K562 (cell line): ENCODE measurements around the gene CHAC1. TPM values are rescaled to one million over a fixed set of nuclear protein-coding genes. Genes with fewer than 3 reads are reported as not detected.

Experiments
- ATAC-seq: fragments of 200-7000 bp; cut with Tn5 transposase; 3 replicates; pipeline ENCODE4 v1.9.1; 2020; ENCODE audit warnings: moderate library complexity
- BruUV-seq: library from RNA; stranded (reverse); fragments of 400-500 nt; replicated peaks from 2 replicates; lab custom pipeline; 2021; lab: Mats Ljungman, UMichigan
- CTCF ChIA-PET: fragments of 300-600 bp; formaldehyde crosslinking; extraction: SDS; loops from one replicate; lab custom pipeline; 2021; ENCODE audit warnings: low intra/inter-chr PET ratio; lab: Yijun Ruan, JAX
- POLR2A ChIA-PET: fragments of 300-600, 350-650 bp; sonication (Branson Sonifier 250); formaldehyde crosslinking; extraction: SDS; loops from one replicate; lab custom pipeline; 2021; ENCODE audit warnings: antibody characterized with exemption, inconsistent platforms; lab: Yijun Ruan, JAX
- DNase-seq, 4 experiments: peaks; one replicate each; pipeline versions ENCODE4 v3.0.0 to v3.0.0-alpha.2; 2011 to 2018; ENCODE audit warnings: low spot score in 3 of 4, mixed read lengths in 3 of 4; ENCODE audit errors: extremely low read depth in 1 of 4
- FAIRE-seq: peaks from 2 replicates; lab custom pipeline; 2011; peaks lifted over from hg19 to GRCh38; lab: Jason Lieb, UNC
- H2AFZ ChIP-seq: 2 replicates; pipeline ENCODE4 v1.6.0; 2011; ENCODE audit warnings: low read depth, low read length, control low read depth, inconsistent platforms
- H3K27ac ChIP-seq: fragments of 200-600 bp; 3 replicates; pipeline ENCODE4 v1.8.0; 2011; ENCODE audit warnings: low read depth, mild to moderate bottlenecking, control low read depth, inconsistent platforms, low read length, moderate library complexity, mixed read lengths; ENCODE audit errors: extremely low read depth
- H3K27me3 ChIP-seq, 2 experiments: fragments of 300-600 bp in 1 of 2; 2 replicates in 1 of 2; 3 replicates in 1 of 2; pipeline versions ENCODE4 v1.6.0 to v1.8.0; 2011; ENCODE audit warnings: inconsistent platforms in 2 of 2, low read length in 2 of 2, mild to moderate bottlenecking in 1 of 2, mixed read lengths in 1 of 2, moderate library complexity in 1 of 2; ENCODE audit not compliant: control insufficient read depth in 2 of 2, insufficient read depth in 2 of 2
- H3K36me3 ChIP-seq: fragments of 300-600 bp; 3 replicates; pipeline ENCODE4 v1.8.0; 2011; ENCODE audit warnings: mild to moderate bottlenecking, low read length, inconsistent platforms; ENCODE audit not compliant: control insufficient read depth, insufficient read depth
- H3K4me1 ChIP-seq, 2 experiments: fragments of 200-600 bp in 1 of 2; replicated peaks in 1 of 2; 2 replicates in 1 of 2; 3 replicates in 1 of 2; pipeline versions ENCODE4 v1.5.1 to v1.8.0; 2011; ENCODE audit warnings: inconsistent platforms in 2 of 2, low read length in 2 of 2, mild to moderate bottlenecking in 1 of 2, mixed read lengths in 1 of 2, moderate library complexity in 1 of 2; ENCODE audit not compliant: control insufficient read depth in 2 of 2, insufficient read depth in 2 of 2
- H3K4me2 ChIP-seq: 2 replicates; pipeline ENCODE4 v1.6.1; 2011; ENCODE audit warnings: low read length, control low read depth, inconsistent platforms, mixed read lengths; ENCODE audit not compliant: insufficient read depth
- H3K4me3 ChIP-seq: fragments of 200-600 bp; sonication (generic), shearing (Covaris generic); 2 replicates; pipeline ENCODE4 v1.5.1; 2016; ENCODE audit warnings: control low read depth, inconsistent platforms
- H3K79me2 ChIP-seq: fragments of 200-600 bp; 3 replicates; pipeline ENCODE4 v1.8.0; 2011; ENCODE audit warnings: low read length, inconsistent platforms; ENCODE audit not compliant: control insufficient read depth, insufficient read depth
- H3K9ac ChIP-seq, 2 experiments: 2 replicates each; pipeline versions ENCODE4 v1.6.0 to v1.6.1; 2011; ENCODE audit warnings: low read depth in 2 of 2, low read length in 2 of 2, control low read depth in 1 of 2, inconsistent platforms in 1 of 2, mild to moderate bottlenecking in 1 of 2, mixed read lengths in 1 of 2; ENCODE audit not compliant: insufficient read depth in 1 of 2
- H3K9me1 ChIP-seq: one replicate; pipeline ENCODE4 v1.6.0; 2011; ENCODE audit warnings: inconsistent platforms, mild to moderate bottlenecking, low read length, moderate library complexity; ENCODE audit not compliant: control insufficient read depth, insufficient read depth
- H3K9me3 ChIP-seq: replicated peaks from 2 replicates; pipeline ENCODE4 v1.5.1; 2011; ENCODE audit warnings: low read depth, low read length, inconsistent platforms; ENCODE audit not compliant: control insufficient read depth, insufficient read depth
- H4K20me1 ChIP-seq: replicated peaks from 2 replicates; pipeline ENCODE4 v1.6.1; 2011; ENCODE audit warnings: low read length, inconsistent platforms, mixed read lengths; ENCODE audit not compliant: control insufficient read depth, insufficient read depth
- REST ChIP-seq, 2 experiments: fragments of 450-650 bp; formaldehyde crosslinking in 1 of 2; IDR thresholded peaks; 2 replicates each; pipeline versions ENCODE4 v1.4.0 to v1.6.1; 2014 to 2020; ENCODE audit warnings: mild to moderate bottlenecking in 2 of 2, borderline replicate concordance in 1 of 2, low read depth in 1 of 2
- ZBTB43 ChIP-seq: sonication (generic); formaldehyde crosslinking; IDR thresholded peaks from 2 replicates; pipeline ENCODE4 v1.8.0; 2023; ENCODE audit warnings: mild to moderate bottlenecking, missing genetic modification reagents
- ZNF384 ChIP-seq: IDR thresholded peaks from 2 replicates; pipeline ENCODE4 v1.6.1; 2012; ENCODE audit warnings: low read depth, low read length, improper control_type of control experiment
- WGBS: fragments of 100-300 bp; shearing (Covaris generic); methylation state at CpG from one replicate; pipeline ENCODE4 v1.1.6; 2016; ENCODE audit warnings: low coverage, mixed read lengths; ENCODE audit not compliant: insufficient coverage; ENCODE audit errors: missing lambda C conversion rate; 5-methylcytosine and 5-hydroxymethylcytosine counted together
- in situ Hi-C: fragments of 300-500 bp; cut with MboI; formaldehyde crosslinking; loops from 4 replicates; pipeline ENCODE4 v1.15.0; 2018; ENCODE audit warnings: inconsistent platforms, mixed read lengths
- intact Hi-C: fragments of 100-400 bp; cut with micrococcal nuclease; formaldehyde crosslinking; loops from 2 replicates; pipeline ENCODE4 v1.14.2; 2022
- polyA plus RNA-seq, 8 experiments: library from polyadenylated mRNA; depleted of rRNA in 4 of 8; stranded (reverse) in 5 of 8; unstranded in 3 of 8; fragments of >200 nt; fragmentation: Nextera tagmentation in 2 of 8; fragmentation: Illumina TruSeq in 1 of 8; extraction: Ambion mirVana in 2 of 8; extraction: Trizol in 1 of 8; gene quantifications; 2 replicates each; pipeline versions ENCODE4 v1.2.1 to v1.2.3, GENCODE V29; 2011 to 2014; ENCODE audit warnings: inconsistent platforms in 1 of 8, missing spikeins in 1 of 8
- total RNA-seq, 7 experiments: library from RNA; depleted of rRNA in 6 of 7; stranded (reverse); fragments of >200 nt in 6 of 7; fragmentation: Illumina TruSeq in 2 of 7; extraction: Trizol in 2 of 7; gene quantifications; 2 replicates each; pipeline versions ENCODE4 v1.2.1 to v1.2.3, GENCODE V29; 2011 to 2021; ENCODE audit warnings: low replicate concordance in 1 of 7

The CHAC1 gene
- total and polyA plus RNA-seq, 9 of the 15 experiments (the other 6 are each of a cell fraction or from before 2014, with no cell fraction given): 0.47 to 39.0 (median 7.5) TPM

- Histone ChIP-seq H3K4me2 (no peak overlapping the region), H4K20me1 (peaks cover 3% of the 10 kb centered on the region; the same call in 1 of the 2 replicates), H3K27ac (no peak overlapping the region), H3K36me3 (peaks cover 36% of the 10 kb centered on the region; the same call in 2 of the 3 replicates), H3K9ac (no peak overlapping the region), H3K79me2 (no peaks in the 10 kb centered on the region), H3K9me3 (no peaks in the 10 kb centered on the region), H2AFZ (no peak overlapping the region), H3K9me1 (no peaks in the 10 kb centered on the region), H3K27me3 (no peaks in the 10 kb centered on the region), H3K4me3 (no peak overlapping the region), H3K4me1 (no peaks in the 10 kb centered on the region; a peak in 1 of 5 replicates)
- intact Hi-C loops (no loop called here), in situ Hi-C loops (no loop called here)
- ChIA-PET CTCF (no interaction called here), POLR2A (interaction anchor here (1.0 to 1.7 kb wide), 3 partner anchors 11 to 23 kb away, joined by 3 to 6 read pairs (median 4); no protein-coding TSS in a partner anchor)
- no TSS peak for BruUV-seq
- no peak for FAIRE-seq
- ATAC-seq: 0 out of 3 replicates have a peak, but pooled peaks have one; percentile 37
- peak in 1 of 4 experiments; percentile 30 for DNase-seq
- WGBS: 83% methylated on average over 4 of the region's 4 CpGs
- TF ChIP-seq ZNF384 (0 out of 2 replicates have a peak, but pooled peaks have one; percentile 11), REST (IDR thresholded peaks at IDR 0.05; ENCODE audit: borderline replicate concordance) (peak; percentile 82), REST (CRISPR knock-in tag; IDR thresholded peaks at IDR 0.05; ENCODE audit: low read depth) (no peak), ZBTB43 (CRISPR knock-in tag) (no peak)
Observed at GRCh38 chr15:40974879-40975278, 21.6 kb downstream of the CHAC1 start.
